NCI-H748 (cell line): ENCODE results near the gene RRP15.
A peak's percentile ranks its signal among the peaks of the same experiment; 100 is the strongest.

Source experiments
- DNase-seq: peaks from one replicate; lab custom pipeline; 2025; ENCODE audit not compliant: unreplicated experiment; lab: John Stamatoyannopoulos, UW

RRP15 gene

DNA sequence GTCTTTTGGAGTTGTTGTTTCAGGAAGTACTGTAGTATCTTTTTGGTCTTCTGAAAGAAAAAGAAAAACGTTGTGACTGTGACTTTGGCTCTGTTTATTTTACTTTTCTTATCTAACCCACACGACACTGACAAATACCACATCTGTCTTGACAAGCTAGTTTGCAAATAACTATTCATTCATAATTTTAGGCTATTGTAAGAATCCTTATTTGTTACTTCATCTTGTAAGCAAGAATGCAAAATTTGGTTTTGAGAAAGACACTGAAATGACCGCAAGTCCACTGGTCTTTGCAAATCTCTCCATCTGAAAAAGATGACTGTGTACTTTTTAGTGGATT, 72.8 kb downstream of the RRP15 start:
- DNase-seq = no peak

DNA sequence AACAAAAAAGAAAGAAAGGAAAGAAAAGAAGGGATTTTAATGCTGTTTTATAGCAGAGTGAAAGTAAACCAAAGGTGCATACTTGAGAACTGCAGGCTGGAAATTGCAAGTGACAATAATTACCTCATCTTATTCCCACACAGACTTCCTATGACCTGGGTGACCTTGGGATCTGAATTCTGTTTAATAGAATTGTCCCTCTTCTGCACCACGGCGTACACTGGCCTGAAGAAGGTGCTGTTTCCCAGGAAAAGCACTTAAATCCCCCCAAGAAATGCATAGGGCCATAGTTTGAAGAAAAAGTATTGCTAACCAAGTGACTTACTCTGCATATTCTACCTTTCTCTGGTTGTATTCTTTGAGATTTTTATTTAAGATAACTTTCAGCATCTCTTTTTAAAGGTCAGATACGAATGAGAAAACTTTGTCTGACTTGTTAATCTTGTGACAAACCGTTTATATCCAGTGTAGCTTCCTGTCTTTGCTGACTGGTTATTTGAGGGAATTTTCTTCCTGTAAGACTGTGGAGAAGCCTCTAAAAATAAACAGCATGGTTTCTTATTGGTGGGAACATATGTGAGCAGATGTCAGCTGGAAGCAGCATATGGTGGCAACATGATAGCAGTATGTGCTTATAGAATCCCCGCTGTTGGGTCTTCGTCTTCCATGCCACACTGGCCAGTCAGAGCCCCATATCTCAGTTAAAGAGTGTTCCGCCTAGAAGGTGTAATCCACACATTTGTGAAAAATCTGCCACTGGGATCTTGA, 76.4 kb downstream of the RRP15 start:
- peak; percentile 65 for DNase-seq

DNA sequence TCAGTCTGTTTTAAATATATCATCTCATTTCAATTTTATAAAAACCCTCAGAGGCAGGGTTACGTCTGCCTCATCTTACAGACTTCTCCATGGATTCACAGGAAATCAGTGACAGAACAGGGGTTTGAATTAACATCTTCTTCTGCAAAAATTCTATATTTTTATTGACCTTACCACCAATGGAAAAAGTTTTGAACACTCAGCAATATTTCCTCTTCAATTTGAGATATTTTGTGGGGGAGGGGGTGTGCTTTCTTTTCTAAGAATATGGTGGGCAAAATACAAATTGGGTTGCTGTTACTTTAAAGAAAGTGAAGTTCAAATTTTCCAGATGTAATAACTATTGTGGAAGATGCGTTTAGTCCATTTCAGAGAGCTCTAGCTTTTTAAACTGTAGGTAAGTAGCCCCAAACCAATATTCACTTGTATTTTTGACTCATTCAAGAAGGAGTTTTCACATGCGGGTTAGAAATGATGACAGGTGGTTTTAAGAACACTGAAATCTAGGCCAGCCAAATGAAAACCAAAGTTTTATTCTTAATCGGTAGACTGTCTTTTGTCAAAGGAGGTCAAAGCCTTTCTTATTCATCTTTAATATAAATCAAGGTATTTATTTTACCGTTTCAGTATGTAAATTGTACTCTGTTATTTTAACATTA, 77.5 kb downstream of the RRP15 start:
- DNase-seq = no peak

DNA sequence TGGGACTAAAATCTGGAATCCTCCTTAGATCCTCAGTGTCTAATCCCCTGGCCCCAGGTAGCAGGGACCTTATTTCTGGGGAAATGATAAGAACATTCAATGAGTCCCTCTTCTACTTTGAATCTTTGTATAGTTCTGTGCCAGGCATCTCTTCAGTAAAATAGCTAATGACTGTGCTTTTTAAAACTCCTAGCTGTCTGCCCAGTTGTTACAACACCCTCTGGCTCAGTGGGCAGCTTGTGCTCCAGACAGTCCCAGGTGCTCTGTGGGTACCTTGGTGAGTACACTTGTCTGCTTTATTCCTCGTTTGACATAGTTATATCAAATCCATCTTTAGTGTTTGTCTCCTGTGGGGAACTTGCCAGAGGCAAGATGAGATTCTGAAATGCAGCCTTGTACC, 78.0 kb downstream of the RRP15 start:
- DNase-seq = no peak

DNA sequence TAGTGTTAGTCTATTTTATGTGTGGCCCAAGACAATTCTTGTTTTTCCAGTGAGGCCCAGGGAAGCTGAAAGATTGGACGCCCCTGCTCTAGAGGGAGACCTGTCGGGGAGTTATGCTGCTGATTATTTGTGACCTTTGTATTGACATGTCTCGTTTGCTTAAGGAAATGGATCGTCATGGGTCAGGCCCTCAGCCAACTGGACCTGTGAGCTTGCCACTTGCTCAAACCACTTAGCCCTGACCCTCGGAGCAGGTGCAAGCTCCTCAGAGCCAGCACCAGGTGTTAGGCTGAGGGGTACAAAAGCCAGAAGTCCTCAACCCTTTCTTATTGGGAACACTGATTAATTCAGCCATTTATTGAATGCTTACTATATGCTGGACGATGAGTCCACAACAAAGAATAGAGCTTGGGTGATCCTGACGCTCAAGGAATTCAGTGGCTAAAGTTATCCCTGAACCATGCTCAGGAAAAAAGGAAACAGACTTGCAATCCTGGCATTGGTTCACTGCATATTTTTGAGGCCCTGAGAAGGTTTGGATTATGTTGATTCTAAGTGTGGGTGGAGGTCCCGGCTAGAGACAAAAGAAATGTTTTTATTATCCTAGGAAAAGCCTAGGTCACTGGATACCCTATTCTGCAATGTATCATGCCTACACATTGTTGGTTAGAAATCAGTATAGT, 79.1 kb downstream of the RRP15 start:
- DNase-seq = peak; percentile 84

DNA sequence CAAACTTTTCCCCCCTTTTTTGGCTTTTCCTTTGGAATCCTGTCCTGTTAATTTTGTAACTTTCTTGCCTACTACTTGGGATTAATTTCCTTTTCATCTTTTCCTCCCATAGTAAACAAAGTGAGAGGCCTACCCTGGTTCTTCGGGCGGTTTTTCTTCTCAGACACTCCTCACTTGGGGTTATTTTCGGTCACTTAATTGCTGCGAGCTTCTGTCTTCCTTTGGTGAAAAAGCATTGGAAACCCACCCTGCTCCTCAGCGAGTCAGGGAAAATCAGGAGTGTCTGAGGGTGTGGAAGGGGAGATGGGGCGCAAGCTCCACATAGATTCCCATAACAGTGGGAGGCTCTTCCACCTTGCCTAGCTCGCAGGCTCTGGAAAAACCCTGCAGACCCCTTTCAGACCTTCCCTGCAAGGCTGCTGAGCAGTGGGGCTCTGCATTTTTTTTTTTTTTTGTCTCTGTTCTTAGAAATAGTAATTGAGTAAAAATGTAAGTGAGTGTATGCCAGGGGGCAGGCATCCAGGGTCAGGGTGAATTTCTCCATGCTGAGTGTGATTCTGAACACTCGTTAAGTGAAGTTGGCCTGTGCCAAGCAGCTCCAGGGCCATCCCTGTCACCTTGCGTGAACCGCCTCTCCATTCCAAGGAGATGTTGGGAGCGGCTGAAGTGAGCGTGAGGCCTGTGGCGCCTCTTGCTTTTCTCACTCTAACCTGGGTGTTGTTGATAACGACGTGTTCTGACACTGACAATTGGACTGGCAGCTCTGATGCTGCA, 80.3 kb downstream of the RRP15 start:
- peak; percentile 20 for DNase-seq

DNA sequence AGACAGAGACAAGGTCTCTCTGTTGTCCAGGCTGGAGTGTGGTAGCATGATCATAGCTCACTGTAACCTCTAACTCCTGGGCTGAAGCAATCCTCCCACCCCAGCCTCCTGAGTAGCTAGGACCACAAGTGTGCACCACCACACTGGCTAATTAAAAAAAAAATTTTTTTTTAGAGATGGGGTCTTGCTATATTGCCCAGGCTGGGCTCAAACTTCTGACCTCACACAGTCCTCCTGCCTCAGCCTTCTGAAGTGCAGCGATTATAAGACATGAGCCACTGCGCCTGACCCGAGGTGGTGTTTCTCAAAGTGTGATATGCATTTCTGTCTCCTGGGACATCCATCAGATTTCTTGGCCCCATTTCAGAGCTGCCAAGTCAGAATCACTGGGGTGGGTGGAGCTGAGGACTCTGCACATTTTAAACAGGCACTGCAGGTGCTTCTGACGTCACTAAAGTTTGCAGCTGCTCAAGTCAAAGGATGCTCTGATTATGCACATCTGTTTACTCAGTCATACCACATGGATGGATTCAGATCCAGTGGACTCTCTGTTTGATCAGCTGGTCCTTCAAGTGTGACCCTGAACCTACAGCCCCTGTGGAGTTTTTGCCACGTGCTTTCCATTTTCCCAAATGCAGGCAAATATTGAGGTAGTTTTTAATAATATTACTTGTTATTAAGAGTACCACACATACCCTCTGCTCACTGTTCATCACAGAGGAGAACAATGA, 81.4 kb downstream of the RRP15 start:
- peak; percentile 97 for DNase-seq

DNA sequence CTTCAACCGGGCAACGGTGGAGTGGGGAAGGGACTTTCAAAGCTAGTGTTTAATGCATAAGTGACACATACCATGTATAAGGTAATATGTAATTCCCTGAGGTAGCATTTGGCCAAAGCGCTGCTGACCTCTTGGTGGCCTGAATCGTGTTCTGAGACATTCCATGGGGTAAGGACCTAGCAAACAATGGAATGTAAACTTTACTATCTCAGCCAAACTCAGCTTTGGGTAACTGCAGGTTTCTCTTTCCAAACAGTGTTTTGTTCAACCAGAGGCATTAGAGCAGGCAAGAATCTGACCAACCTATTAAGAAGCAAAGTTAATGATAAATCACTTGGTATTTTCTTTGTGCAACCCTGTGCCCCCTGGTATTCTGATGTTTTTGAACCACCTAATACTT, 82.0 kb downstream of the RRP15 start:
- DNase-seq = no peak

DNA sequence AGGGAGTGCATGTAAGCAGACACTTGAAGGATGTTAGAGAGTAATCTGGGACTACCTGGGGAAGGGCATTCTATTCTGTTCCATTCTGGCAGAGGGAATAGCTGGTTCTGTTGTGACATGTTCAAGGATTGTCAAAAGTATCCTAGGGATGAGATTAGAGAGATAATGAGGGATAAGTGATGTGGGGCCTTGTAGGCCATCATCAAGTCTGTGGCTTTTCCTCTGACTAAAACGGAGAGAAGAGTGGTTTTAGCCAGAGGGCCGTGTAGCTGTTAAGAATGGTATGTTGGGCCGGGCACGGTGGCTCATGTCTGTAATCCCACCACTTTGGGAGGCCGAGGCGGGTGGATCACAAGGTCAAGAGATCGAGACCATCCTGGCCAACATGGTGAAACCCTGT, 83.6 kb downstream of the RRP15 start:
- no peak for DNase-seq

DNA sequence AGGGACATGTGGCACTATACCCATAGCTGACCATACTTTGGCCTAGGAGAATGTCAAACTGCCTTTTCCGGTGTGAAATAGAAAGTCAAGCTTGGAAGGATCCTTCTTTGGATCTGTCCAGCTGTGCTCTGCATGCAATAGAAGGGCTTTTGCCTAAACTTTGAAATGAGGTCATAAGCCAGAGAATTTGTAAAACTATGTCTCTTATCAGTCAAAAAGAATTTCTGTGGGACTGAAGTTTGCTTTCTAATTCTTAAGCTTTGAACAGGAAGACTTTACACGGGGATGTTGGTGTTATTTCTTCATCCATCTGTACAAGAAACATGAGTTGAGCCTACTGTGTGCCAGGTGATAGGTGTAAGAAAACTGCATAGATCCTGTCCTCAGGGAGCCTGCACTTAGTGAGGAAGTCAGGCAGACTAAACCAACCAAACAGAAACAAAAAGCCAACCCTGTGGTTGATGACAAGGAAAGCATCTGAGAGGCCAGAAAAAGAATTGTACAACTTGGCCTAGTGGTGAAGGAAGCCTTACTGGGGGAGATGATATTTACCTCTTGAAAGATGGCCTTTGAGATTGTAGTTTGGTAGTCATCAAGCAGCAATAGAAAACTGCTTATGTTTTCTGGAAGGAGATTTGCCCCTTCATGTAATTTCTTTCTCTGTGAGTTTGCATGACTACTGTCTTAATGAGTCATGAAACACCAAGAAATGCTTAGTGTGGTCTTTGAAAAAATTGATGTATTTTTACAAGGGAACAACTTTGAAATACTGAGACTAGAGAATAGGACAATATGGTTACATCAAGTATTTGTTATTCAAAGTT, 84.8 kb downstream of the RRP15 start:
- no peak for DNase-seq

DNA sequence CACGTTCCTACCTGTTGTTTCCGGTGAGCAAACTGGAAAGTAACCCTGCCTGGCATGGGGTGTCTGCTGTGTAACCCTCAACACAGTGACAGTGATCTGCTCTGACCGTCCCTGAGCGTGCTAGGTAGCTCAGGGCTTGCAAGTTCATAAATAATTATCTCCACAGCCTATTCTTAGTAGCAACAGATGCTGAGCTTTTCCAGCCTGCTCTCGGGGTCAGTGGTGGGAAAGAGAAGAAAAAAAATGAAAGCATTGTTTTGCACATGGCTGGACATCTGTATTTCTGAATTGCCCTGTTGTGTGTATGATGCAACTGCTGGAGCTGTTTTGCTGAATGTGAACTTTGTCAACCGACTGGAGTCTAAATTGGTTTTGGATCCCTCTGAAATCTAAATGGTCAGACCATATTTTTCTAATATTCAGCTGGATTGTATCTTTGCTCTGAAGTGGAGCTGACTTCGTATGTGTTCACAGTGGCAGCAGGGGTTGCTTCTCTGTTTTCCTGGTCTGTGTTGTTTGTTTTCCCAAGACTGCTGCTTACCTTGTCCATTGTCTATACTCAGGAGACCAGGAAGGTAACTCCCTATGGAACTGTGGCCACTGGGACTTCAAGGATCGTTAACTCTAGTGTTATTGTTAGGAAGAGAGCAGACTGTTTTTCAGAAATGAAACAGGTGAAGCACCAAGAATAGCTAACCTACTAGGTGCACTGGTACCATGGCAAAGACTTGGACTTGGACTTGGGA, 87.0 kb downstream of the RRP15 start:
- peak; percentile 84 for DNase-seq

DNA sequence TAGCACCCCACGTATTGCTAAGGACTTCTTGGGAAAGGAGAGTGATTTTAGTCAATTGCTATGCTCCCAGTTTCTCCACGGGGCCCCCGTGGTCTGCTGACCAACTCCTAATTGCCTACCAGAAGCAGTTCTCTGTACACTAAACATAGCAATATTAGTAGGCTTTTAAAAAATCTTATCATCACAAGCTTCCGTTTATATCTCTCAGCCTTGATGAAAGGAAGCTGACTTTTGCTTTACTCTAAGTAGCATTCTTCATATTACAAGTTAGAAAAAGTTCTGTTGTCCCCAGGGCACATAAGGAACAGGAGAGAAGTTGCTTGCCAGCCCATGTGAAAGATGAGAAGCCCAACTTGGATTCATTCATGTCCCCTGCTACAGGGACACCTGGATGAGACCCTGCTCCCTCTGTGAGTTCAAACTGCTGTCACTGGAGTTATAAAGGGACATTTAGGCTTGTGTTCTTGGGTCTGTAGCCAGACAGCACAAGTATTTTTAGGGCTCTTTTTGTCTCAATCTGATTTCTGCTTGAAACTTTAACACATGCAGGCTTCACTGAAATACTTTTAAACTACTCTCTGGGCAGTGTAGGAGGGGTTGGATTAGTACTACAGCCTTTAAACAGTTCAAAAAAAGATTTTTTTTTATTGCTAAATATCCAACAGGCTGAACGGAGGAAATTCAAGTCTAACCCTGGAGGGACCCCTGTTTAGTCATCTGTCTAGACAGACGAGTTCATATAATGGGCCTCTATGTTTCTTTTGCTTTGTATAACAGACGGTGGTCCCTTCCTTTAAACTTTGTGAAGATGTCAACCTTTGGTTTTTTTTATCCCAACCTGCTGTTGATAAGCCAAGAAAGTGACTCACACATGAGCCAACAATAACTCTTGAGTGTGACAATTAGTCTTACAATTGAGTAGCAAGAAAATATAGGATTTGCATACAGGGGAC, 89.6 kb downstream of the RRP15 start:
- no peak for DNase-seq

DNA sequence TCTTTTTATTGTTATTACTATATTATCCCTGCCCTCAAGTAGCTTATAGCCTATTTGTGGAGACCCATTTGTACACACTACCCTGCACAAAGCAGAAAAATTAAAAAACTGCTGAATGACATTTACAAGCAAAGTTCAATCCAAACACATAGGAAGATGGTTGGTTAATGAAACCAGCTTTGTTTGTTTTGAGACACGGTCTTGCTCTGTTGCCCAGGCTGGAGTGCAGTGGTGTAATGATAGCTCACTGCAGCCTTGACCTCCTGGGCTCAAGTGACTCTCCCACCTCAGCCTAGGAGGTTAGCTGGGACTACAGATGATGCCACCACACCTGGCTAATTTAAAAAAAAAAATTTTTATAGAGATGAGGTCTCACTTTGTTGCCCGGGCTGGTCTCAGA, 91.6 kb downstream of the RRP15 start:
- no peak for DNase-seq

DNA sequence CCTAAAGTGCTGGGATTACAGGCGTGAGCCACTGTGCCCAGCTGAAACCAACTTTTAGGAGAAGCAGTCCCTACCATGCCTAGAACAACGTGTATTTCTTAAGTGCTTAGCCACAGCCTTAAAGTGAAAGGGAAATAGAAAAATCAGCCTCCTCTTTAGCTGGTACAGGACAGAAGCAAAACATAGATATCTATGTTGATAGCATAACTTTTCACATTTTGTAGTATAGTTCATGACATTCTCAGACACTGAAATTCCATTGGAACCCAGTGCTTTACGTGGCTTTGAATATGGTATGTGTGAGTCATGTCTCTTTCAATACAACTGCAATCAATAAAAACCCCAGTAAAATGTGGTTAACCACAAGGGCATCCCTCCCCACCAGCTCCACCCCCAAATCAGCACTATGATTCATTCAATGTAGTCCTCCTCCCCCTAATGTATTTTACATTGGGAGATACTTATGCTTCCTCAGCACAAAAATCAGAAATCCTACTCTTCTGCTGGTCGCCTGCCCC, 92.1 kb downstream of the RRP15 start:
- no peak for DNase-seq

DNA sequence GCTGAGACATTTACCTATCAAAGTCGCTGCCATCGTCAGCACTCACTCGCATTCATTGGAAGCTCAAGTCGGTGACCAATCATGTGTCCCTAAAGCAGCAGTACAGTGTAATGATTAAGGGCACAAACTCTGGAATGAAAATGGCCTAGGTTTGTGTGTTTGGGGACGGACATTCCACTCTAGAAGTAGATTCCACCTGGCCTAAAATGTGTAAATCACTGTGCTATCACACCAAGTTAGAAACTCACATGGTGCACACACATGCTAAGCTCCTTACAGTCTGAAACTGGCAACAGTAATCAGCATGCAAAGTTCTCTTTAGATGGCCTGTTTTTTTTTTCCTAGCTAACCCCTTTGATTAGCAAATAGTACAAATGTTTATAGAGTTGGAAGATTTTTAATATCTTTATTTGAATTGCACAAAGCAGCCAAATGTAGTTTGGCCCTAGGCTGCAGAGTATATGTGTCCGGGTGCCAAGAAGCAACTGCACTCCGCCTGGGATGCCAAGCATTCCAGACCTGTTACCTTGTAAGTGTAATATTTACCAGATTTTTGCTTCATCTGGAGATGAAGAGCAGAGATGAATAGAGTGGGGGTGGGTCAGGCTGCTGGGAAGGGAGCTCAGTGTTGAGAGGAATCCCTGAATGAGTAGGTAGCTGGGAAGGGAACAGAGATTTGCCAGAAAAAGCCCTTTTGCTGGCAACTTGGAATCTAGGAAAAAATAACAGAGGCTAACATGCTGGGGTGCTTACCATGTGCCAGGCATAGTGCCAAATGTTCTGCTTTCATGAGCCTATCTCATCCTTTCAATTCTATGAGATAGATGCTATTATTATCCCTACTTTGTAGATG, 95.3 kb downstream of the RRP15 start:
- DNase-seq = peak; percentile 55

DNA sequence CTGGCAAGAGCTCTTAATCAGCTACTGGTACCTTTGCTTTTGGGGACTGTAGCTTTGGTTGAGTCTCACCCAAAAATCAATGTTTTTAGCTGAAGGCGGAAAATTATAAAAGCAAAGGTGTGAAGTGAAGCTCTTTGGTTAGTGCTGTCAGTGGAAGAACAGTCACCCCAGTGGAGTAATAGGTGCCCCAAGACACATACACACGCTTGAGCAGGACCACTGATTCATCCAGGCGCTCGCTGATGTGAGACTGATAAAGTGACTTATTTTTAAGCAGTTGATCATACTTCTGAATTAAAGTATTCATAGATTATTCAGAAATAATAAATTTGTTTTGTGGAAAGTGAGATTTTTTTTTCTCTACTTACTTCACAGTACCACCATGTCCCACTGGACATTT, 97.2 kb downstream of the RRP15 start:
- no peak for DNase-seq

DNA sequence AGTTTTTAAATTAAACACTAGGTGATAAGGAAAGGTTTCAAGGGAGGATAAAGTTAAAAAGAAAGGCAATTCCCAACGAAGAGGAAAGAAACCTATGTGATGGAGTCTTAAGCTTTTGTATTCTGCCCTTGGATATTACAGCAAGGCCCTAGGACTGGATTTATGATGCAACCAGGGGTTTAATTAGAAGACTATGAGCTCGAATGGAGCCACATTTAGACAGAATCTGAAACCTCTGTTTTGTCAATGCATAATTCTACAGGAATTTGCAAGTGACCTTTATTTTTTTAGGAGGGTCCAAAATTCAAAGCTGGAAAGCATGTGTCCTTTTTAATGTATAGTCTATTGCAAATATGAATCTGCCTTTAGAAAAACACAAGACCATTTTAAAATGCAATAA, 98.0 kb downstream of the RRP15 start:
- peak; percentile 86 for DNase-seq
